ENCODE results near the gene UMOD.
"Not testable (repeated sequence)": the region's sequence is repeated elsewhere in the genome, so short reads cannot be mapped to it uniquely, and the experiment has no call there.

Gene UMOD

DNA sequence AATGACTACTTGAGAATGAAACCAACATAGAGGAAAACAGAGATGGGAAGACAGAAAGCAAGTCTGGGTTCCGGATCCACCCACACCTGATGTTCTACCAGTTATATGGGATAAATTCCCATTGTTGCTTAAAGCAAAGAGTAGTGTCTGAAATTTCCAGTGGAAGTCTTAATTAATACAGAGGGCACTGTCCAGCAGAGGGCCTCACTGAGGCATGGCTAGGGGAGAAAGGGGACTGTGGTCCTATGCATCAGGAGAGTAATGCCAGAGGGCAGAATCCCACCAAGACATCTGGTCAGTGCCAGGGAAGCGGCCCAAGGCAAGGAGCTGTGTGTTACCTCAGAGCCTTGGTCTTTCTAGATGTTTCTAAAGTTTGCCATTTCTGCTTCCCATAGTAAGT is 7.5 kb upstream of the UMOD start:
- DNase-seq, result no peak

DNA sequence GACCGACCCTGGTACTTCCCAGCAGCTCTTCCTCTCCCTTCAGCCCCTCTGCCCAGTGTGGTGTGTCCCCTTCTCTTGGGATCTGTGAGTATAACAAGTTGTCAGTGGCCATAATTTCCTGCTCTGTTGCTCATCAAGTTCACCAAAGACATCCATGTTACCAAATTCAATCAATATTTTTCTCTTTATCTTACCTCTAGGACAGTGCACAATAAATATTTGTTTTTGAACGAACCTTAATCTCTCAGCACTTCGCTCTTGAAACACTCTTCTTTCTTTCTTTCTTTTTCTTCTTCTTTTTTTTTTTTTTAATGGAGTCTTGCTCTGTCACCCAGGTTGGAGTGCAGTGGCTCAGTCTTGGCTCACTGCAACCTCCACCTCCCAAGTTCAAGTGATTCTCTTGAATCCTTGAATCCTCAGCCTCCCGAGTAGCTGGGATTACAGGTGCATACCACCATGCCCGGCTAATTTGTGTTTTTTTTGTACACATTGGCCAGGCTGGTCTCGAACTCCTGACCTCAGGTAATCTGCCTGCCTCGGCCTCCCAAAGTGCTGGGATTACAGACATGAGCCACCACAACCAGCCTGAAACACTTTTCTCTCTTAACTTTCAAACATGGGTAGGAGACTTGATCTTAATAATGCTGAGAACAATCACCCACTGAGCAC is 2.7 kb upstream of the UMOD start:
- DNase-seq, result no peak

- no peak for DNase-seq
Measured at GRCh38 chr16:20353379-20353778, 864 bp upstream of the UMOD start.

DNA sequence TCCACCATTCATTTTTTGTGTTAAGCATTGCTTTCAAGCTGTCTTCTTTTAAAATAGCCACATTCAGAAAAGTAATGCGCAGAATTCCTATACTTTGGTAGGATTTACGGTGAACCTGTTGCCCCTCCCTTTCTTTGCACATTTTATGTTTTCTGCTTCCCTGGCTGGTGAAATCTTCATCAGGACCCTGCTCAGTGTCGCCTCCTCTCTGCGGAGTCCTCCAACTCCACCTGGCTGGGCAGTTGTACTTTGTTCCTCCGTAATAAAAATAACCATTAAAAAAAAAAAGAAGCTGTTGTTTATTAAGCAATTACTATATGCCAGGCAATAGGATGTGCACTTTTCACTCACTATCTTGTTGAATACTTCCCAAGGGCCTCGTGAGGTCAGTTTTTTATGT is 2.9 kb downstream of the UMOD start:
- DNase-seq, result no peak

DNA sequence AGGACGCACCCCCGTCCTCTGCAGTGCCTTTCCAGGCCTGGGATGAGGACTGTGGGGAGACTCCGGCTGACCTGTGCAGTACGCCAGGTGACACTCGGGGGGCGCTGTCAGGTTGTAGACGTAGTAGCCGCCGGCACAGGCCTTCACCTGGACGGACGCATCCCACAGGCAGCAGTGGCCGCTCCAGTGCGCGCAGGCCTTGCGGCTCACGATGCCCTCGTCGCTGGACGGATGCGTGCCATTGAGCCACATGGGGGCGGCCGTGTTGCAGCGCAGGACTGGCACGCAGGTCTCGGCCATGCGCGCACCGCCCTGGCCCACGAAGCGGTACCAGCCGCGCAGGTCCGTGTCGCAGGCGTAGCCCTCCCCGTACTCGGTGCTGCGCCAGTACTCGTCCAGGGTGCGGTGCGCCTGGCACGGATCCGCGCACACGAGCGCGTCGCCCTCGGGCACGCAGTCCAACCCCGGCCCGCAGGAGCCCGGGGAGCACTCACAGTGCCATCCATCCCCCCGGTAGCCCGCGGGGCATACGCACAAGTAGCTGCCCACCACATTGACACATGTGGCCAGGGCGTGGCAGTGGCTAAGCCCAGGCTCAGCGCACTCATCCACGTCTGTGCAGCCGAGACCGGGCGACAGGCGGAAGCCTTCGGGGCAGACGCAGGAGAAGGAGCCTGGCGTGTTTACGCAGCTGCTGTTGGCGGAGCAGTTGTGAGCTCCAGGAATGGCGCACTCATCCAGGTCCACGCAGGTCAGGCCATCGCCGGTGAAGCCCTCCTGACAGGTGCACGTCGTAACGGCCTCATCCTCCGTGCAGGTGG is 3.9 kb downstream of the UMOD start:
- no peak for DNase-seq

GRCh38 chr16:20347666-20348364 is 4.7 kb downstream of the UMOD start:
- no peak for DNase-seq

DNA sequence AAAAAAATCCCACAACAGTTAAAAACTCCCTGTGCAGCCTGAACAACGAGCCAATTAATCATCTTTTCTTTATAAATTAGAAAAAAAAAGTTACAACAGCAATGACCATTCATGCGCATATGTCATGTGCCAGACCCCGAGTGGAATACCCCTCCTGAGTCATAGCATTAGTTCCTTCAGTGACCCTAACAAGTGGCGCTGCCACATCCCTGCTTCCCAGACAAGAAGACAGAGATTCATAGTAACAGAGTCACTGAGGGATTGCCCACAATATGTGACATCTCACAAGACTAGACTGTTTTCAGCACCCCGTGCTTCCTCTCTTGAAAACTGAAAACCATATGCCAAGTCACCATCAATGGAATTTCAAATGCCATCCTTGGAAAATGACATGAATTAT is 7.9 kb downstream of the UMOD start:
- no peak for DNase-seq

GRCh38 chr16:20339744-20340143 is 12.8 kb downstream of the UMOD start:
- no peak for DNase-seq

DNA sequence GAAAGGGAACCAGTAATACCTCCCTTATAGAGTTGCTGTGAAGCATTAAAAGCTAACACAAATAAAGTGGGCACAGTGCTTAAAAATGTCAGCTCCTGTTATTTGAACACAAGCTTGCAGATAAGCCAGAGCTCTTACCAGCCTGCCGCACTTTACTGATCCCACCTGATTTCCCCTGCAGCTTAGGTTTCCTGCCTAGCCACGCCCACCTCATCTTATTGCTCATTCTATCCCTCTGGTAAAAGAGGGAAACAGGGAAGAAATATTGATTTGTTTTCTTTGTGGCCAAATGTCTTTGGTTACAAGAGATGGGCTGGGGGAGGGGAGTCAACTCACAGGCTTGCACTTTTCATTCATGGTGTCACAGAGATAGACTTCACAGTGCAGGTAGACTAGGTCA is 15.6 kb downstream of the UMOD start:
- DNase-seq, result no peak

DNA sequence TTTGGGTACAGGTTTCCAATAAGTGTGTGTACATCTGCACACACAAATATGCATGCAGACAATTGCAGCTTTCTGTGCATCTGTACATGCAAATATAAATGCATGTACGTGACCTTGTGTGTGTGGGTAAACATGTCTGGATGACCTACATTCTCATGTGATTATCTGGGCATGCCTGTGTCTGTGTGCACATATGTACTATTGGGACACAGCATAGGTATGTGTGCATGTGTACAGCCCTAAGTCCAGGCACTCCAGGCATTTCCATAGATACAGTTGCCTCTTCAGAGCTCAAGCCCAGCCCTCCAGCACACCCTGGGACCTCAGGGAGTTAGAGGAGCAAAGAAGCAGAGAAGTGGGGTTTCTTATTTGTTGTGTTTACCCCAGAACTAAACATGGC is 18.1 kb downstream of the UMOD start:
- no peak for DNase-seq

GRCh38 chr16:20333120-20333519 is 19.4 kb downstream of the UMOD start:
- no peak for DNase-seq

GRCh38 chr16:20332411-20332810 is 20.1 kb downstream of the UMOD start:
- no peak for DNase-seq

GRCh38 chr16:20331635-20332034 is 20.9 kb downstream of the UMOD start:
- no peak for DNase-seq

DNA sequence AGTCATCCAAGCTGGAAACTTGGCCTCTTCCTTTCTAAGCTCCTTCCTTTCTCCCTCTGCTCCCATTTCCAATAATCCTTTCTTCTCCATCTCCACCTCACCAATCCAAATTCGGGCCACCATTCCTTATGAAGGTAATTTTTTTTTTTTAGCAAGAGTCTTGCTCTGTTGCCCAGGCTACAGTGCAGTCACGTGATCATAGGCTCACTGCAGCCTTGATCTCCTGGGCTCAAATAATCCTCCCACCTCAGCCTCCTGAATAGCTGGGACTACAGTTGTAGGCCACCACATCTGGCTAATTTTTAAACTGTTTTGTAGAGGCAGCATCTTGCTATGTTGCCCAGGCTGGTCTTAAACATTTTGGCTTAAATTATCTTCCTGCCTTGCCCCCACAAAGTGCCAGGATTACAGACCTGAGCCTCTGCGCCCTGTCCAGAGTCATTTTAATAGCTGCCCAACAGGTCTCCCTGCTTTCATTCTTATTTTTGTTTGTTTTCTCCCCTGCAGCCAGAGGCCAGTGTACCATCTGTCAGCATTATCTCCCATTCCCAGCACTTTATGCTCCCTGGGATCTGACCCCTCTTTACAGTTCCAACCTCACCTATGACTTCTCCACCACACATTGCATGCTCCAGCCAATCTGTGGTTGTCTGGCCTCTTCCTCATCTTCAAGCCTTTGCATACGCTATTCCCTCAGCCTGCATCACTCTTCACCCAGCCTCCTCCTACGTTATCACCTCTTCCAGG is 22.9 kb downstream of the UMOD start:
- DNase-seq, result no peak

GRCh38 chr16:20327444-20328041 is 25.0 kb downstream of the UMOD start, which contains the start of gene GP2:
GP2 (minus strand) TSS chr16:20327513; CDS start chr16:20326431, 1,082 bp downstream.
- DNase-seq, result no peak

DNA sequence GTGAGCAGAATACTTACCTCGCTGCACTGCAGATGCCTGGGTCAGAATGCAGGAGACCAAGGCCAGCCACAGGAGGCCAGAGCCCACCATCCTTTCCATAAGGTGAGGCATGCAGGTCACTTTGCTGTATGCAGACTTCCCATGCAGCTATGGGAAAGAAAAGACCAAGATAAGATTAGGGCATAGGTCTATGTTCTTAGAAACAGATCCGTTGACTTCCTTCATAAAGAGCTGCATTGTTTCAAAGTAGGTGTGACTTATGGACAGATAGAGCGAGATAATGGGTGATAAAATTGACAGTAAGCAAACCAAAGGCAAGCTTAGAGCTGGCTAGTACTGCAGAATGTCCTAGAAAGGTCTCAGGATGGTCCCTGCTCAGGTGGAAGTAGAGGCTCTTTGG is 26.2 kb downstream of the UMOD start:
- no peak for DNase-seq

- DNase-seq, result no peak
Measured at GRCh38 chr16:20325005-20325404, 27.5 kb downstream of the UMOD start.

- DNase-seq, result no peak
Measured at GRCh38 chr16:20323591-20324117, 28.9 kb downstream of the UMOD start.

DNA sequence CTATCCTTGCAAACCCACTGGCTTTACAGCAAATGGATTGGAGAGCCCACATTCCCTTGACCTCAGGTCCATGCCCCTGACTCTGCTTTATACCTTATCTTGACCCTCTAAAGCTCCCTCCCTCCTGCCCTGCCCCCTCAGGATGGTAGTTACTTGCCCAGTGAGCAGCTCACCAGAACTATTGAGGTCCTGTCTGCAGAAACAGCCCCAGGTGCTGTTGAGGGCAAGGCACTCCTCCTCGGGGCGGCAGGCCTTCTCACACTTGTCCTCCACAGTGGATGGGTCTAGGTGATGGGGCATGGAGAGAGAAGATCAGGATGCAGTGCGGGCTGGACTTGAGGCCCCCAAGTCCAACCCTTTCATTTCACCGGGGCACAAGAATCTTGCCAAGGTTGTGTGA is 29.8 kb downstream of the UMOD start:
- DNase-seq, result no peak

DNA sequence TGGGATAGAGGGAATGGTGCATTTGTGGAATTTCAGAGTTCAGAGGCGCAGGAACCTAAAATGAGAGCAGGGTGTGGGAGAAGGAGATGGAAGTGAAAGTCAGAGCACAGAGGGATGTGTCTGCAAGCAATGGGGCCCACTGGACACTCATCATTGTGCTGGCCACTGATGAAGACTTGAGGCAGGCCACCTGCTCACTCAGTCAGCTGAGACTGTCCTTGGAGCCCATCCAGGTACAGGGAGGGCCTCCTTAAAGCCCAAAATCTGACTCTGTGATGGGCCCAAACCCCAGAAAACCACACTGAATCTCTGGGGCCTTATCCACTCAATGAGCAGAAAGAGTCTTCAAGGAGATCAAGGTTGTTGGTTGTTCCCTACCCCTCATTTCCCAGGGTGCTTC is 30.8 kb downstream of the UMOD start:
- no peak for DNase-seq

GRCh38 chr16:20321051-20321450 is 31.5 kb downstream of the UMOD start:
- not testable (repeated sequence) for DNase-seq

DNA sequence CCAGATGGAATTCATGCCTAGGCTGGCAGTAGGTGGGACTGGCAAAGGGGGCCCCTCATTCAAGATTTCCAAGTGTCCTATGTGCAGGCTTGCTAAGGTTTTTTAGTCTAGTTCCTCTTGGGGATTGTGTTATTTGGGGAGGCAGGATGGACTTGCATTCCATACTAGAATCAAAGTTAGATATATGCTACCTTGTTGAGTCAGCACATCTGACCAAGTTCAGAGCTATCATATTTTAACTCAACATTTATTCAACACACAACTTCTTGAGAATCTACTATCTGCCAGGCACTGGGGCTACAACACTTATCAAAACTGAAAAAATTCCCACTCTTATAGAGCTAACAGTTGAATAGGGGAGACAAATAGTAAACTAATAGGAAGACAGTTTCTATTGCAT is 31.9 kb downstream of the UMOD start:
- DNase-seq, result no peak

- DNase-seq, result no peak
Measured at GRCh38 chr16:20320178-20320577, 32.3 kb downstream of the UMOD start.

Data from NK-92 treated with Interleukin-12 subunit alpha and Interleukin-12 subunit beta, amount 100 ng/mL, for 24 hours (cell line).